ENCODE data around the gene RFLNA.

The RFLNA gene

GRCh38 chr12:124340080-124340900 lies 45.4 kb downstream of the RFLNA start:
- no peak for TF ChIP-seq ZBTB7A (IDR thresholded peaks at IDR 0.05; ENCODE audit: low read depth)

- TF ChIP-seq NFIC (IDR thresholded peaks at IDR 0.05) (no peak), CREB1 (IDR thresholded peaks at IDR 0.05; ENCODE audit: low read depth) (no peak), FOXM1 (IDR thresholded peaks at IDR 0.05; ENCODE audit: borderline replicate concordance, low read depth) (no peak), USF1 (IDR thresholded peaks at IDR 0.05) (no peak), EGR1 (IDR thresholded peaks at IDR 0.05) (no peak), CEBPB (IDR thresholded peaks at IDR 0.05) (no peak), TAF1 (IDR thresholded peaks at IDR 0.05; ENCODE audit: low read depth) (no peak), ZBTB7A (IDR thresholded peaks at IDR 0.05; ENCODE audit: low read depth) (no peak), TEAD4 (IDR thresholded peaks at IDR 0.05) (no peak), EP300 (IDR thresholded peaks at IDR 0.05; ENCODE audit: borderline replicate concordance) (no peak)
Measured at GRCh38 chr12:124341645-124342069, 46.8 kb downstream of the RFLNA start.

- TF ChIP-seq ZBTB7A (IDR thresholded peaks at IDR 0.05; ENCODE audit: low read depth) = no peak
- no peak for TF ChIP-seq USF1 (IDR thresholded peaks at IDR 0.05)
- TF ChIP-seq MAX (IDR thresholded peaks at IDR 0.05) = no peak
- TF ChIP-seq YY1 (IDR thresholded peaks at IDR 0.05; ENCODE audit: low read depth) = no peak
- no peak for TF ChIP-seq CREB1 (IDR thresholded peaks at IDR 0.05; ENCODE audit: low read depth)
- TF ChIP-seq FOXM1 (IDR thresholded peaks at IDR 0.05; ENCODE audit: borderline replicate concordance, low read depth) = no peak
- no peak for TF ChIP-seq TAF1 (IDR thresholded peaks at IDR 0.05; ENCODE audit: low read depth)
- no peak for TF ChIP-seq TEAD4 (IDR thresholded peaks at IDR 0.05)
- no peak for TF ChIP-seq EGR1 (IDR thresholded peaks at IDR 0.05)
- no peak for TF ChIP-seq TCF12 (IDR thresholded peaks at IDR 0.05; ENCODE audit: low read depth)
- no peak for TF ChIP-seq RAD21 (IDR thresholded peaks at IDR 0.05; ENCODE audit: low read depth)
- TF ChIP-seq CEBPB (IDR thresholded peaks at IDR 0.05) = no peak
- no peak for TF ChIP-seq REST (IDR thresholded peaks at IDR 0.05; ENCODE audit: low read depth)
- TF ChIP-seq EP300 (IDR thresholded peaks at IDR 0.05; ENCODE audit: borderline replicate concordance) = no peak
Measured at GRCh38 chr12:124344022-124344421, 49.1 kb downstream of the RFLNA start.

- TF ChIP-seq TCF12 (IDR thresholded peaks at IDR 0.05; ENCODE audit: low read depth) = no peak
- TF ChIP-seq ZBTB7A (IDR thresholded peaks at IDR 0.05; ENCODE audit: low read depth) = no peak
- no peak for TF ChIP-seq CEBPB (IDR thresholded peaks at IDR 0.05)
- TF ChIP-seq NFIC (IDR thresholded peaks at IDR 0.05) = no peak
- TF ChIP-seq RAD21 (IDR thresholded peaks at IDR 0.05; ENCODE audit: low read depth) = no peak
- no peak for TF ChIP-seq TEAD4 (IDR thresholded peaks at IDR 0.05)
- no peak for TF ChIP-seq YY1 (IDR thresholded peaks at IDR 0.05; ENCODE audit: low read depth)
- no peak for TF ChIP-seq USF1 (IDR thresholded peaks at IDR 0.05)
Measured at GRCh38 chr12:124344526-124344925, 49.6 kb downstream of the RFLNA start.

- no peak for TF ChIP-seq EGR1 (IDR thresholded peaks at IDR 0.05)
- TF ChIP-seq CREB1 (IDR thresholded peaks at IDR 0.05; ENCODE audit: low read depth) = no peak
- no peak for TF ChIP-seq CEBPB (IDR thresholded peaks at IDR 0.05)
- TF ChIP-seq USF1 (IDR thresholded peaks at IDR 0.05) = no peak
- no peak for TF ChIP-seq REST (IDR thresholded peaks at IDR 0.05; ENCODE audit: low read depth)
- TF ChIP-seq FOXM1 (IDR thresholded peaks at IDR 0.05; ENCODE audit: borderline replicate concordance, low read depth) = no peak
- TF ChIP-seq YY1 (IDR thresholded peaks at IDR 0.05; ENCODE audit: low read depth) = no peak
- no peak for TF ChIP-seq NFIC (IDR thresholded peaks at IDR 0.05)
- no peak for TF ChIP-seq TCF12 (IDR thresholded peaks at IDR 0.05; ENCODE audit: low read depth)
- TF ChIP-seq TEAD4 (IDR thresholded peaks at IDR 0.05) = no peak
Measured at GRCh38 chr12:124345795-124346194, 50.9 kb downstream of the RFLNA start.

All from Ishikawa (cell line).